A549 (cell line): Measurements from ENCODE around the gene MRPL20. TPM values are rescaled to one million over a fixed set of nuclear protein-coding genes. Genes with fewer than 3 reads are reported as not detected.
A peak's percentile ranks its signal among the peaks of the same experiment; 100 is the strongest.

Experiments
- ATAC-seq, 2 experiments: fragments of 200-7000 bp in 1 of 2; fragments of >200 bp in 1 of 2; cut with Nextera tagmentation in 1 of 2; cut with Tn5 transposase in 1 of 2; 3 replicates each; pipeline versions ENCODE4 v1.8.0 to v1.9.1; 2018 to 2020; ENCODE audit warnings: mild to moderate bottlenecking in 1 of 2, moderate library complexity in 1 of 2
- CTCF ChIA-PET: fragments of 300-600 bp; sonication (Branson Sonifier 250); formaldehyde crosslinking; extraction: SDS; loops from one replicate; lab custom pipeline; 2021; ENCODE audit warnings: antibody characterized with exemption, inconsistent platforms; lab: Yijun Ruan, JAX
- POLR2A ChIA-PET: fragments of 350-600 bp; formaldehyde crosslinking; extraction: SDS; loops from one replicate; lab custom pipeline; 2021; ENCODE audit warnings: antibody characterized with exemption, inconsistent platforms; lab: Yijun Ruan, JAX
- DNase-seq, 2 experiments: peaks; one replicate each; pipeline versions ENCODE4 v3.0.0 to v3.0.0-alpha.2; 2011 to 2016; ENCODE audit warnings: low read depth in 1 of 2, low spot score in 1 of 2
- FAIRE-seq: peaks from 2 replicates; lab custom pipeline; 2011; peaks lifted over from hg19 to GRCh38; lab: Jason Lieb, UNC
- H3K27ac ChIP-seq, 2 experiments: fragments of >200 bp; sonication (Bioruptor Twin); formaldehyde crosslinking; 3 replicates each; pipeline ENCODE4 v1.5.1; 2016 to 2017
- H3K4me1 ChIP-seq: fragments of >200 bp; sonication (Bioruptor Twin); formaldehyde crosslinking; 3 replicates; pipeline ENCODE4 v1.6.1; 2016
- H3K4me2 ChIP-seq: fragments of >200 bp; sonication (Bioruptor Twin); formaldehyde crosslinking; 3 replicates; pipeline ENCODE4 v1.6.1; 2016
- H3K4me3 ChIP-seq: fragments of >200 bp; sonication (Bioruptor Twin); formaldehyde crosslinking; 3 replicates; pipeline ENCODE4 v1.5.1; 2016
- H3K9me3 ChIP-seq: fragments of >200 bp; sonication (Bioruptor Twin); formaldehyde crosslinking; 3 replicates; pipeline ENCODE4 v1.6.1; 2016
- BCL3 ChIP-seq: fragments of >200 bp; sonication (Bioruptor Twin); formaldehyde crosslinking; IDR thresholded peaks from 3 replicates; pipeline ENCODE4 v1.6.1; 2016
- CBX8 ChIP-seq: fragments of 200-600 bp; sonication (generic); IDR thresholded peaks from 2 replicates; pipeline ENCODE4 v1.6.1; 2016
- CHD2 ChIP-seq: fragments of 150-350 bp; IDR thresholded peaks from 2 replicates; pipeline ENCODE4 v1.6.1; 2014; ENCODE audit warnings: low read length; ENCODE audit not compliant: partially characterized antibody
- CTCF ChIP-seq: fragments of >200 bp; sonication (Bioruptor Twin); formaldehyde crosslinking; IDR thresholded peaks from 3 replicates; pipeline ENCODE4 v1.5.1; 2016
- E2F6 ChIP-seq: IDR thresholded peaks from 2 replicates; pipeline ENCODE4 v1.6.1; 2012; ENCODE audit warnings: low read depth, borderline replicate concordance
- EHMT2 ChIP-seq: fragments of 200-600 bp; sonication (generic); IDR thresholded peaks from 2 replicates; pipeline ENCODE4 v1.6.1; 2016; ENCODE audit warnings: antibody characterized with exemption, low read depth, mild to moderate bottlenecking, moderate library complexity
- FOSL2 ChIP-seq, 2 experiments: fragments of 450-650 bp in 1 of 2; fragments of >200 bp in 1 of 2; sonication (Bioruptor Twin) in 1 of 2; formaldehyde crosslinking; IDR thresholded peaks; 2 replicates each; pipeline versions ENCODE4 v1.5.0 to v1.6.1; 2016 to 2020; ENCODE audit warnings: mild to moderate bottlenecking in 1 of 2, moderate library complexity in 1 of 2
- FOXS1 ChIP-seq: fragments of 250-450 bp; sonication (Bioruptor Pico); IDR thresholded peaks from 2 replicates; pipeline ENCODE4 v1.5.0; 2020; ENCODE audit warnings: mild to moderate bottlenecking, moderate library complexity
- HES2 ChIP-seq: fragments of >200 bp; sonication (Bioruptor Twin); formaldehyde crosslinking; IDR thresholded peaks from 2 replicates; pipeline ENCODE4 v1.6.1; 2016
- HMGXB4 ChIP-seq: fragments of 250-450 bp; sonication (Bioruptor Pico); IDR thresholded peaks from 2 replicates; pipeline ENCODE4 v1.5.0; 2021; ENCODE audit warnings: mild to moderate bottlenecking, moderate library complexity, borderline replicate concordance
- JUNB ChIP-seq: fragments of >200 bp; sonication (Bioruptor Twin); formaldehyde crosslinking; IDR thresholded peaks from 2 replicates; pipeline ENCODE4 v1.6.1; 2016
- KDM1A ChIP-seq: fragments of 200-600 bp; sonication (generic); IDR thresholded peaks from 2 replicates; pipeline ENCODE4 v1.6.1; 2016; ENCODE audit warnings: low read depth, mild to moderate bottlenecking
- MAFK ChIP-seq: fragments of 450-650 bp; IDR thresholded peaks from 2 replicates; pipeline ENCODE4 v1.6.1; 2014; ENCODE audit not compliant: partially characterized antibody
- MYC ChIP-seq: IDR thresholded peaks from 2 replicates; pipeline ENCODE4 v1.6.1; 2012; ENCODE audit warnings: mild to moderate bottlenecking, inconsistent platforms, low read length, improper control_type of control experiment, borderline replicate concordance
- NPAS2 ChIP-seq: fragments of 250-450 bp; sonication (Bioruptor Pico); IDR thresholded peaks from 2 replicates; pipeline ENCODE4 v1.8.0; 2022; ENCODE audit warnings: mild to moderate bottlenecking, moderate library complexity, borderline replicate concordance
- PHF8 ChIP-seq: fragments of 200-600 bp; sonication (generic); IDR thresholded peaks from 2 replicates; pipeline ENCODE4 v1.6.1; 2016; ENCODE audit warnings: low read depth, mild to moderate bottlenecking, antibody characterized with exemption, moderate library complexity, borderline replicate concordance
- RAD21 ChIP-seq, 2 experiments: fragments of >200 bp in 1 of 2; sonication (Bioruptor Twin) in 1 of 2; formaldehyde crosslinking in 1 of 2; IDR thresholded peaks in 1 of 2; conservative IDR thresholded peaks in 1 of 2; 2 replicates in 1 of 2; 3 replicates in 1 of 2; pipeline ENCODE4 v1.6.1; 2012 to 2018; ENCODE audit warnings: inconsistent platforms in 1 of 2
- TFCP2L1 ChIP-seq: fragments of 250-450 bp; sonication (Bioruptor Pico); IDR thresholded peaks from 2 replicates; pipeline ENCODE4 v1.5.0; 2021; ENCODE audit warnings: mild to moderate bottlenecking
- TP53 ChIP-seq: fragments of 250-450 bp; sonication (Bioruptor Pico); IDR thresholded peaks from 2 replicates; pipeline ENCODE4 v1.5.0; 2021; ENCODE audit warnings: mild to moderate bottlenecking, moderate library complexity
- ZSCAN20 ChIP-seq: fragments of 250-450 bp; sonication (Bioruptor Pico); IDR thresholded peaks from 2 replicates; pipeline ENCODE4 v1.8.0; 2022; ENCODE audit warnings: mild to moderate bottlenecking, moderate library complexity
- WGBS: methylation state at CpG from one replicate; pipeline ENCODE4 v1.1.6; 2017; ENCODE audit errors: missing lambda C conversion rate; 5-methylcytosine and 5-hydroxymethylcytosine counted together
- polyA plus RNA-seq, 4 experiments: library from polyadenylated mRNA; depleted of rRNA in 3 of 4; stranded (reverse); fragments of >200 nt; fragmentation: RNase III in 1 of 4; extraction: RNeasy Plus Mini Kit Qiagen cat#74134 plus additional on column Dnase treatment in 1 of 4; gene quantifications; 2 replicates in 3 of 4; 3 replicates in 1 of 4; pipeline ENCODE4 v1.2.3, GENCODE V29; 2011 to 2017

The MRPL20 gene
- polyA plus RNA-seq, 2 of the 4 experiments (the other 2 are of a cell fraction), result 158 to 163 TPM

- no peak for TF ChIP-seq MYC
- no peak for TF ChIP-seq ZSCAN20 (CRISPR knock-in tag)
- TF ChIP-seq HES2, result no peak
- TF ChIP-seq TP53 (CRISPR knock-in tag), result no peak
- no peak for TF ChIP-seq HMGXB4 (CRISPR knock-in tag)
- TF ChIP-seq BCL3, result no peak
- no peak for TF ChIP-seq EHMT2
- no peak for TF ChIP-seq CHD2
- no peak for TF ChIP-seq TFCP2L1 (CRISPR knock-in tag)
- TF ChIP-seq E2F6, result no peak
- TF ChIP-seq JUNB, result no peak
- TF ChIP-seq NPAS2, result no peak
- no peak for TF ChIP-seq CTCF
- no peak for TF ChIP-seq KDM1A
- TF ChIP-seq FOXS1, result no peak
- no peak for TF ChIP-seq CBX8
- no peak for TF ChIP-seq FOSL2 (IDR thresholded peaks at IDR 0.05)
- TF ChIP-seq FOSL2 (CRISPR knock-in tag; IDR thresholded peaks at IDR 0.05), result no peak
- no peak for TF ChIP-seq RAD21 (conservative IDR thresholded peaks at IDR 0.05 in 1 of 2, IDR thresholded peaks at IDR 0.05 in 1 of 2)
- no peak for TF ChIP-seq MAFK
- TF ChIP-seq PHF8, result no peak
- no peak for ATAC-seq
- Histone ChIP-seq H3K4me2 (no peak overlapping the region; the same call in 2 of the 3 replicates), H3K4me1 (peaks cover 44% of the 10 kb centered on the region), H3K4me3 (no peak overlapping the region), H3K27ac (peak overlapping the region; percentile 27 to 76; a peak in 3 of 6 replicates), H3K9me3 (no peaks in the 10 kb centered on the region)
- DNase-seq, result no peak
- no peak for FAIRE-seq
- POLR2A ChIA-PET, result interaction anchor here (1.0 kb wide), 1 partner anchor 31 kb away, joined by 3 read pairs; no protein-coding TSS in a partner anchor
- WGBS, result 91% methylated on average over 5 of the region's 18 CpGs
- CTCF ChIA-PET, result interaction anchor here (0.6 to 4.2 kb wide), 4 partner anchors 11 to 74 kb away, joined by 3 to 16 read pairs (median 4); no protein-coding TSS in a partner anchor
Observed at GRCh38 chr1:1430992-1431844, 24.1 kb upstream of the MRPL20 start.
